Measurements from ENCODE around the gene SLC4A5. TPM values are rescaled to one million over a fixed set of nuclear protein-coding genes. Genes with fewer than 3 reads are reported as not detected.

The SLC4A5 gene
- total RNA-seq, 4 donors from 2014 or later = 18.3 to 94.5 (median 59.8) TPM

- no peaks in the 10 kb centered on the region for H3K9me3 ChIP-seq
- WGBS, 2 donors = 86 to 90% methylated on average over 2 of the region's 2 CpGs
- intact Hi-C loops (cut with DNase I) = no loop called here
- no peak for TF ChIP-seq CTCF (IDR thresholded peaks at IDR 0.05)
- peaks cover 38 to 42% of the 10 kb centered on the region in 2 donors for H3K4me1 ChIP-seq
- no peaks in the 10 kb centered on the region for H3K27me3 ChIP-seq
- H3K4me3 ChIP-seq (replicated peaks in 1 of 3) = no peak overlapping the region
- no peak for DNase-seq
- H3K27ac ChIP-seq = peak overlapping the region; percentile 67 to 81 (median 70)
- H3K36me3 ChIP-seq = no peaks in the 10 kb centered on the region
Observed at GRCh38 chr2:74325815-74326214, 17.4 kb downstream of the SLC4A5 start.

GRCh38 chr2:74321737-74322136, 21.5 kb downstream of the SLC4A5 start:
- 90 to 94% methylated on average over 2 of the region's 2 CpGs for WGBS, 2 donors
- TF ChIP-seq CTCF (IDR thresholded peaks at IDR 0.05) = no peak
- TF ChIP-seq POLR2A (IDR thresholded peaks at IDR 0.05) = no peak
- intact Hi-C loops (cut with DNase I) = no loop called here

GRCh38 chr2:74317701-74318100, 25.5 kb downstream of the SLC4A5 start:
- intact Hi-C loops (cut with DNase I) = no loop called here
- TF ChIP-seq POLR2A (IDR thresholded peaks at IDR 0.05) = no peak
- Histone ChIP-seq H3K9me3 (no peaks in the 10 kb centered on the region), H3K4me3 (replicated peaks in 1 of 3) (no peak overlapping the region), H3K4me1 (peaks cover 49 to 53% of the 10 kb centered on the region in 2 donors), H3K27ac (peak overlapping the region; percentile 27 to 66 (median 59)), H3K27me3 (no peaks in the 10 kb centered on the region), H3K36me3 (no peaks in the 10 kb centered on the region)
- DNase-seq = peak; percentile 64 to 74

More at GRCh38 chr2:74321737-74322136, 21.5 kb downstream of the SLC4A5 start:
- Histone ChIP-seq H3K27ac (no peak overlapping the region), H3K9me3 (no peaks in the 10 kb centered on the region), H3K4me1 (peaks cover 40 to 41% of the 10 kb centered on the region in 2 donors), H3K27me3 (no peaks in the 10 kb centered on the region), H3K36me3 (no peaks in the 10 kb centered on the region), H3K4me3 (replicated peaks in 1 of 3) (no peak overlapping the region)
- DNase-seq = no peak

DNA sequence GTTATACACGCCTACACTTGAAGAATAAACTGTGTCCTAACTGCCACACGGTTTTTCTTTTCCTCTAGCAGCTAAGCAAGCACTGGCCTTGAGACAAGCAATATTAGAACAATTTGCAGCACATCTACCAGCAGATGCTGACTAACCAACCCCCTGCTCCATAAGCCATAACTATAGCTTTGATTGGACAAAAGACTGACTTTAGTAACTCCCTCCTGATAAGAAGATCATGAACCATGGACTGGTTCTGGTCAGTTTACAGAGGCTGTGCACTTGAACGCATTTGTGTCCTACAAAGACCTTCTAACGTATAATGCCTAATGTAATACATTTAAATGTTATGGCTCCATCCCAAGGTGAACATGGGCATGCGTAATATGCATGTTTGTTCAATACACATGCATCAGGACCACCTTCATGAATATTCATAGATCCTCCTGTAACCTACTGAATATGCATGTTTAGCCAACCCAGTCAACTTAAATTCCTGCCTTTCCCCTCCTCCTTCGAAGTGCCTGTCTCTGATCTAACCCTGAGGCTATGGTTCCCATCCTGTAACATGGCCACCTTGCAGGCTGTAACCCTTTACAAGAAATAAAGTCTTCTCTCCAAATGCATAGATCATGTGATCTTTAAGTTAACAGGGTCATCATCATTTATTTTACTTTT, 26.5 kb downstream of the SLC4A5 start:
- H3K4me3 ChIP-seq (replicated peaks in 1 of 3) = no peak overlapping the region
- 35 to 60% methylated on average over 6 of the region's 6 CpGs for WGBS, 2 donors
- TF ChIP-seq CTCF (IDR thresholded peaks at IDR 0.05) (no peak), POLR2A (IDR thresholded peaks at IDR 0.05) (no peak)
- no peaks in the 10 kb centered on the region for H3K9me3 ChIP-seq
- intact Hi-C loops (cut with DNase I) = no loop called here
- H3K4me1 ChIP-seq = peaks cover 49 to 53% of the 10 kb centered on the region in 2 donors
- no peaks in the 10 kb centered on the region for H3K27me3 ChIP-seq
- no peaks in the 10 kb centered on the region for H3K36me3 ChIP-seq
- DNase-seq = no peak
- peak overlapping the region; percentile 51 to 66 (median 59) for H3K27ac ChIP-seq

DNA sequence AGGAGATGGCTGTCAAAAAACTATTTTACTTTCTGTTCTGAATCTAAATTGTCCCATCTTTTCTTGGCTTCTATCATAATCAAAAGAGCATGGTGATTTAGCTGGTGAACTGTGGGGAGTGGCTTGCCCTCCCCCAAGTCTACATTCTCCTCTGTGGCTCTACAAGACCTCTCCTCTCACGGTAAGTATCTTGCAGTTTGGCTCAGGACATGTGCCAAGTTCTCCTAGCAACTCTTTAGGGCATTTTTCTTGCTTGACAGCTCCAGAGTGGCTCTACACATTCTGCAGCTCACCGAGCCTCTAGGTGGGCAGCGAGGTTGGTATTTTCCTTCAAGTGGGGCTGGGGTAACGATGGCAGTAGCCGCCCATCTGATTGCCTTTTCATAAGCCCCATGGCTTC, 29.1 kb downstream of the SLC4A5 start:
- TF ChIP-seq POLR2A (IDR thresholded peaks at IDR 0.05) (peak in 1 of 2 donors; percentile 14), CTCF (IDR thresholded peaks at IDR 0.05) (peak in 1 of 6 experiments; percentile 7)
- 14 to 57% methylated on average over 5 of the region's 5 CpGs for WGBS, 2 donors
- H3K27me3 ChIP-seq = no peaks in the 10 kb centered on the region
- DNase-seq = peak; percentile 83 to 90
- intact Hi-C loops (cut with DNase I) = no loop called here
- H3K4me1 ChIP-seq = peaks cover 47 to 49% of the 10 kb centered on the region in 2 donors
- H3K36me3 ChIP-seq = no peaks in the 10 kb centered on the region
- H3K9me3 ChIP-seq = no peaks in the 10 kb centered on the region
- no peak overlapping the region for H3K4me3 ChIP-seq (replicated peaks in 1 of 3)
- H3K27ac ChIP-seq = peak overlapping the region; percentile 55 to 64 (median 60)

All from thyroid gland (tissue), 4 donors.